ENCODE results near the gene PCLAF.

GRCh38 chr15:64341961-64342360, 39.3 kb downstream of the PCLAF start:
- TF ChIP-seq CTCF (IDR thresholded peaks at IDR 0.05): no peak
- no peak for TF ChIP-seq POLR2AphosphoS5 (IDR thresholded peaks at IDR 0.05; ENCODE audit: low read depth, low read length)
- no peak for TF ChIP-seq SIN3A (IDR thresholded peaks at IDR 0.05; ENCODE audit: borderline replicate concordance, insufficient read depth, low read depth, low read length)
- TF ChIP-seq REST (IDR thresholded peaks at IDR 0.05; ENCODE audit: insufficient read depth in 1 of 2, low read depth in 2 of 2, low read length in 1 of 2): no peak
- no peak for TF ChIP-seq TCF7L2 (IDR thresholded peaks at IDR 0.05; ENCODE audit: low read depth, low read length)

Measured in Panc1 (cell line).